Breast epithelium (tissue), 4 donors: ENCODE measurements around the gene PSMB9. TPM values are rescaled to one million over a fixed set of nuclear protein-coding genes. Genes with fewer than 3 reads are reported as not detected.

Experiments
- DNase-seq, 2 donors: peaks; one replicate each; pipeline ENCODE4 v3.0.0-alpha.2; 2019; ENCODE audit warnings: low spot score in 2 of 2
- H3K27ac ChIP-seq, 2 donors: fragments of 200-600 bp; sonication (generic) in 1 of 2; one replicate each; pipeline ENCODE4 v1.5.1; 2016 to 2019; ENCODE audit warnings: mild to moderate bottlenecking in 1 of 2
- H3K27me3 ChIP-seq, 2 donors: fragments of 200-600 bp; sonication (generic) in 1 of 2; one replicate each; pipeline versions ENCODE4 v1.5.1 to v1.6.0; 2017 to 2019; ENCODE audit warnings: control low read depth in 1 of 2, mild to moderate bottlenecking in 1 of 2
- H3K36me3 ChIP-seq: fragments of 200-600 bp; one replicate; pipeline ENCODE4 v1.5.1; 2019
- H3K4me1 ChIP-seq, 2 donors: fragments of 200-600 bp; sonication (generic); one replicate each; pipeline ENCODE4 v1.5.1; 2016 to 2019; ENCODE audit warnings: control low read depth in 1 of 2
- H3K4me3 ChIP-seq, 3 donors: fragments of 200-600 bp; sonication (generic); 1 replicate in 2 of 3; 2 replicates in 1 of 3; pipeline ENCODE4 v1.5.1; 2016 to 2019; ENCODE audit warnings: mild to moderate bottlenecking in 3 of 3, moderate library complexity in 2 of 3
- H3K9me3 ChIP-seq, 2 donors: fragments of 200-600 bp; sonication (generic) in 1 of 2; one replicate each; pipeline ENCODE4 v1.5.1; 2016 to 2019; ENCODE audit warnings: control low read depth in 1 of 2
- CTCF ChIP-seq, 3 donors: fragments of 450-650 bp; IDR thresholded peaks; one replicate each; pipeline ENCODE4 v1.5.1; 2016 to 2017; ENCODE audit warnings: antibody characterized with exemption in 3 of 3, mild to moderate bottlenecking in 3 of 3, moderate library complexity in 3 of 3
- POLR2A ChIP-seq: fragments of 450-650 bp; IDR thresholded peaks from one replicate; pipeline ENCODE4 v1.6.1; 2016; ENCODE audit warnings: antibody characterized with exemption, mild to moderate bottlenecking, moderate library complexity
- POLR2AphosphoS5 ChIP-seq, 3 donors: sonication (generic); formaldehyde crosslinking; IDR thresholded peaks; one replicate each; pipeline ENCODE4 v1.6.1; 2017; ENCODE audit warnings: antibody characterized with exemption in 3 of 3
- intact Hi-C: fragments of 100-400 bp; cut with DNase I; formaldehyde crosslinking; loops from one replicate; pipeline ENCODE4 v1.15.1; 2023; ENCODE audit warnings: low total_unique reads
- total RNA-seq, 3 donors: library from RNA; depleted of rRNA; stranded (reverse); fragments of >200 nt; gene quantifications; one replicate each; pipeline ENCODE4 v1.1.0, GENCODE V29; 2016

PSMB9 gene
- total RNA-seq, 3 donors from 2014 or later = 16.8 to 25.9 (median 19.2) TPM

GRCh38 chr6:32825966-32826365 is 28.0 kb upstream of the PSMB9 start:
- Histone ChIP-seq H3K27me3 (no peaks in the 10 kb centered on the region), H3K27ac (peak overlapping the region in 1 of 2 donors; percentile 48), H3K4me1 (no peaks in the 10 kb centered on the region), H3K9me3 (no peaks in the 10 kb centered on the region), H3K4me3 (no peak overlapping the region), H3K36me3 (no peaks in the 10 kb centered on the region)
- no peak for DNase-seq
- intact Hi-C loops = no loop called here
- TF ChIP-seq POLR2AphosphoS5 (IDR thresholded peaks at IDR 0.05) (peak in 1 of 3 donors; percentile 30), POLR2A (no peak), CTCF (IDR thresholded peaks at IDR 0.05) (peak in 2 of 3 donors; percentile 29 to 43)

DNA sequence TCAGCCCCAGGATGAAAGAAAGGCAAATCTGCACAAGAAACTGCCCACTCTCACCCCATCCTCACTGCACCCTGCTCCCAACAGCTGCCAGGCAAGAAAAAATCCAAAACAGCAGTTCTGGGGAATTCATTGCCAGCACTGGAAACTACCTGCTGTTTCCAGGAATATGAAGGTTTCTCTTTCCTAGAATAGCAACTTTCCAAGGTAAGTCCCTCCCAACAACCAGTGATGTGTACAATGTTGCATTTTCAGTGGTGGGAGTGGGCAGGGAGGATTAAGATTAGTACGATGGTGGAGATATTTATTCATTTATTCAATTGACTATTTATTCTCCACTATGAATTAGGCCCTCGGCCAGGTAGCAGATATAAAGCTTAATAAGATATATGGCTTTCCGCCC is 27.0 kb upstream of the PSMB9 start:
- intact Hi-C loops = no loop called here
- TF ChIP-seq POLR2AphosphoS5 (IDR thresholded peaks at IDR 0.05) (no peak), CTCF (IDR thresholded peaks at IDR 0.05) (no peak), POLR2A (no peak)
- DNase-seq = no peak
- no peaks in the 10 kb centered on the region for H3K36me3 ChIP-seq
- H3K4me1 ChIP-seq = no peaks in the 10 kb centered on the region
- no peaks in the 10 kb centered on the region for H3K27me3 ChIP-seq
- H3K27ac ChIP-seq = no peak overlapping the region
- no peak overlapping the region for H3K4me3 ChIP-seq
- no peaks in the 10 kb centered on the region for H3K9me3 ChIP-seq

DNA sequence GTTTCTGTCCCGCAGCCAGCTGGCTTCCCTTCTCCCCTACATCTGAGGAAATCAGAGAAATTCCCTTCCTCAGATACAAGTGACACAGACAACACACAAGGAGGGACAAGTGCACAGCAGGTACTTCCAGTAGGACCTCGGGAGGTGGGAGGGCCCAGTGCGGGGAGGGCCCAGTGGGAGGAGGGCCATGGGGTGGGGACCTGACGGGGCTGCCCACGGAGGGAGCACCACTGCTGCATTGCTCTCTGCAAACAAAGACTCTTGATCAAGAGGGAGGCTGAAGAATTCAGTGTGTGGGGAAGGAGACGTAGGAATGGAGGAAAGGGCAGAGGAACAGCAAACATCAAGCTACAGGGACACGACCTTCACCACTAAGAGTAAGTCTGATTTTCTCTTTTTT is 24.5 kb upstream of the PSMB9 start:
- Histone ChIP-seq H3K4me3 (no peak overlapping the region), H3K27me3 (no peaks in the 10 kb centered on the region), H3K36me3 (no peaks in the 10 kb centered on the region), H3K9me3 (no peaks in the 10 kb centered on the region), H3K27ac (no peak overlapping the region), H3K4me1 (no peaks in the 10 kb centered on the region)
- no peak for DNase-seq
- TF ChIP-seq CTCF (IDR thresholded peaks at IDR 0.05) = no peak
- TF ChIP-seq POLR2A = no peak
- TF ChIP-seq POLR2AphosphoS5 (IDR thresholded peaks at IDR 0.05) = no peak
- intact Hi-C loops = no loop called here

- H3K4me3 ChIP-seq = no peak overlapping the region
- H3K36me3 ChIP-seq = no peaks in the 10 kb centered on the region
- TF ChIP-seq POLR2A (no peak), CTCF (IDR thresholded peaks at IDR 0.05) (no peak), POLR2AphosphoS5 (IDR thresholded peaks at IDR 0.05) (no peak)
- no peak for DNase-seq
- no peak overlapping the region for H3K27ac ChIP-seq
- intact Hi-C loops = no loop called here
- H3K9me3 ChIP-seq = no peaks in the 10 kb centered on the region
- no peaks in the 10 kb centered on the region for H3K4me1 ChIP-seq
- H3K27me3 ChIP-seq = no peaks in the 10 kb centered on the region
Observed at GRCh38 chr6:32830017-32830416, 24.0 kb upstream of the PSMB9 start.

DNA sequence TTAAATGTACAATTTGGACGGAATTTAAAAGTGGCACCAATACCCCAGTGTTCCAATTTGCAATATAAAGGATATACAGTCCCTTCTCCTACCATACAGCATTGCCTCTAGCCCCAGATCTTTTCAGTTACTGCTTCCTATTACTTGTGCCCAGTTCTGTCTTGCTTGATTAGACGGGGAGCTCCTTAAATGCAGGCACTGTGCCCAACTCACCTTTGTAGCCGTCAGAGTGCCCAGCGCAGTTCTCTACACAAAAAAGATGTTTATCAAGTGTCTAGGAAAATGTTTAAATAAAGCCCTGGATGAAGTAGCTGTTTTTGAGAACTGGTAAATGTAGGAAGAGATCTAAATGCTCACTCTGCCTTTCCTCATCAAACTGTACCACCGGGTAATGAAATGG is 23.1 kb upstream of the PSMB9 start:
- intact Hi-C loops = no loop called here
- Histone ChIP-seq H3K36me3 (no peaks in the 10 kb centered on the region), H3K4me1 (no peaks in the 10 kb centered on the region), H3K9me3 (no peaks in the 10 kb centered on the region), H3K27ac (no peak overlapping the region), H3K27me3 (no peaks in the 10 kb centered on the region), H3K4me3 (no peak overlapping the region)
- TF ChIP-seq POLR2AphosphoS5 (IDR thresholded peaks at IDR 0.05) = no peak
- TF ChIP-seq POLR2A = no peak
- TF ChIP-seq CTCF (IDR thresholded peaks at IDR 0.05) = no peak
- no peak for DNase-seq
